Heart right ventricle (tissue), 16 donors: ENCODE results near the gene CHD1L. TPM values are rescaled to one million over a fixed set of nuclear protein-coding genes. Genes with fewer than 3 reads are reported as not detected.

Experiments
- ATAC-seq, 8 donors: fragments of 200-7000 bp; cut with Tn5 transposase; one replicate each; pipeline ENCODE4 v1.9.1; 2020; ENCODE audit warnings: mild to moderate bottlenecking in 8 of 8, moderate library complexity in 8 of 8, moderate number of reproducible peaks in 1 of 8
- DNase-seq, 2 donors: peaks; one replicate each; pipeline ENCODE4 v3.0.0-alpha.2; 2020
- H3K27ac ChIP-seq, 10 donors: fragments of 200-600 bp; sonication (generic) in 2 of 10; one replicate each; pipeline versions ENCODE4 v1.5.0 to v1.8.0; 2020 to 2022; ENCODE audit warnings: mild to moderate bottlenecking in 3 of 10
- H3K27me3 ChIP-seq, 7 donors: fragments of 200-600 bp; one replicate each; pipeline ENCODE4 v1.8.0; 2021 to 2022; ENCODE audit warnings: mild to moderate bottlenecking in 2 of 7
- H3K36me3 ChIP-seq, 9 donors: fragments of 200-600 bp; sonication (generic) in 1 of 9; one replicate each; pipeline versions ENCODE4 v1.5.0 to v1.8.0; 2020 to 2022; ENCODE audit warnings: mild to moderate bottlenecking in 2 of 9
- H3K4me1 ChIP-seq, 9 donors: fragments of 200-600 bp; sonication (generic) in 1 of 9; one replicate each; pipeline versions ENCODE4 v1.5.0 to v1.8.0; 2020 to 2022; ENCODE audit warnings: mild to moderate bottlenecking in 4 of 9
- H3K4me3 ChIP-seq, 10 donors: fragments of 200-600 bp; sonication (generic) in 2 of 10; one replicate each; pipeline versions ENCODE4 v1.5.0 to v1.8.0; 2020 to 2022; ENCODE audit warnings: mild to moderate bottlenecking in 7 of 10, moderate library complexity in 2 of 10
- H3K9me3 ChIP-seq, 11 donors: fragments of 200-600 bp in 10 of 11; sonication (generic) in 2 of 11; one replicate each; pipeline versions ENCODE4 v1.5.0 to v1.8.0; 2013 to 2022; ENCODE audit warnings: mild to moderate bottlenecking in 2 of 11, control low read depth in 1 of 11, moderate library complexity in 1 of 11
- CTCF ChIP-seq, 9 donors: fragments of 200-600 bp; sonication (generic) in 2 of 9; IDR thresholded peaks; one replicate each; pipeline versions ENCODE4 v1.5.0 to v1.8.0; 2021 to 2022; ENCODE audit warnings: antibody characterized with exemption in 9 of 9, mild to moderate bottlenecking in 5 of 9, moderate library complexity in 1 of 9
- WGBS, 2 donors: extraction: QIAGEN DNeasy Blood & Tissue Kit; methylation state at CpG; one replicate each; pipeline ENCODE4 v1.1.7; 2013; ENCODE audit warnings: inconsistent platforms in 1 of 2; 5-methylcytosine and 5-hydroxymethylcytosine counted together
- intact Hi-C, 10 donors: fragments of 100-400 bp; cut with DNase I; formaldehyde crosslinking; loops; one replicate each; pipeline versions ENCODE4 v1.11.1 to v1.14.2; 2022
- polyA plus RNA-seq, 2 donors: library from polyadenylated mRNA; stranded (reverse); fragments of 200-250 nt; gene quantifications; one replicate each; pipeline ENCODE4 v1.2.3, GENCODE V29; 2013
- total RNA-seq, 10 donors: library from RNA; stranded (reverse); fragmentation: NEBNext Ultra II Directional in 3 of 10; extraction: Animal tissue kit (Norgen Biotek cat#: 25700) in 3 of 10; gene quantifications; one replicate each; pipeline versions ENCODE4 v1.2.1 to v1.2.4, GENCODE V29; 2021 to 2023
- donor health status: Arrhythmogenic right ventricular cardiomyopathy.
- donor health status: ischemic (EF 13 %, LVEDD 7.1; RV severe dilation, severe dysfunction).
- donor health status: healthy with polysubstance abuse.
- donor health status: DM: no; HTN: yes; CAD: no.
- donor health status: DM: no; HTN: no; CAD: no.
- donor health status: ischemic (EF 25% LVEDD 6.9; RV normal size, moderate dysfunction).
- donor health status: ischemic (EF 25% LVEDD 5.7; RV mildly dilated, moderate dysfunction).
- donor health status: healthy.
- donor health status: DM: yes; HTN: yes; CAD: no.
- donor health status: Ischemic cardiomyopathy.
- donor health status: ischemic (EF 35%, LVEDD 5.7; RV mildly dilated, moderate dysfunction).
- donor health status: nonischemic (EF 11% LVEDD 7.7; RV severe dilation, severe dysfunction).
- donor health status: DM: yes; HTN: yes; CAD: no.
- donor health status: PGD.
- donor health status: ischemic (EF 29% LVEDD 5.4; RV normal size, mild dysfunction).
- donor health status: nonischemic (EF 23%, LVEDD 6.1; RV moderate dilation, normal function).

The CHD1L gene
- total and polyA plus RNA-seq, 12 donors: 6.0 to 12.9 (median 7.9) TPM

- intact Hi-C loops: no loop called here
- Histone ChIP-seq H3K4me3 (no peak overlapping the region), H3K27ac (no peak overlapping the region), H3K36me3 (no peaks in the 10 kb centered on the region), H3K27me3 (no peaks in the 10 kb centered on the region), H3K9me3 (no peaks in the 10 kb centered on the region), H3K4me1 (peaks cover 0 to 44% (median 18%) of the 10 kb centered on the region in 9 donors)
- ATAC-seq (no peak), DNase-seq (no peak)
- no peak for TF ChIP-seq CTCF (IDR thresholded peaks at IDR 0.05)
- WGBS, 2 donors: 63 to 82% methylated on average over 2 of the region's 2 CpGs
Observed at GRCh38 chr1:147246910-147247655, 4.6 kb downstream of the CHD1L start.

GRCh38 chr1:147247656-147248238, 5.3 kb downstream of the CHD1L start:
- DNase-seq (no peak), ATAC-seq (no peak)
- H3K4me3 ChIP-seq: no peak overlapping the region
- TF ChIP-seq CTCF (IDR thresholded peaks at IDR 0.05): no peak
- H3K27ac ChIP-seq: no peak overlapping the region
- no peaks in the 10 kb centered on the region for H3K9me3 ChIP-seq
- peaks cover 0 to 5% (median 0%) of the 10 kb centered on the region in 9 donors for H3K36me3 ChIP-seq
- no peaks in the 10 kb centered on the region for H3K27me3 ChIP-seq
- WGBS, 2 donors: 76 to 93% methylated on average over 4 of the region's 4 CpGs
- H3K4me1 ChIP-seq: peaks cover 0 to 41% (median 16%) of the 10 kb centered on the region in 9 donors
- intact Hi-C loops: no loop called here

- no peaks in the 10 kb centered on the region for H3K9me3 ChIP-seq
- no peak overlapping the region for H3K27ac ChIP-seq
- no peak for TF ChIP-seq CTCF (IDR thresholded peaks at IDR 0.05)
- intact Hi-C loops: no loop called here
- ATAC-seq (no peak), DNase-seq (no peak)
- H3K27me3 ChIP-seq: no peaks in the 10 kb centered on the region
- WGBS, 2 donors: 97% methylated on average over 9 of the region's 9 CpGs
- no peak overlapping the region for H3K4me3 ChIP-seq
- peaks cover 0 to 2% (median under 1%) of the 10 kb centered on the region in 9 donors for H3K4me1 ChIP-seq
- H3K36me3 ChIP-seq: peaks cover 0 to 39% (median 0%) of the 10 kb centered on the region in 9 donors
Observed at GRCh38 chr1:147252540-147252939, 10.1 kb downstream of the CHD1L start.

- Histone ChIP-seq H3K4me1 (no peaks in the 10 kb centered on the region), H3K9me3 (no peaks in the 10 kb centered on the region), H3K27me3 (no peaks in the 10 kb centered on the region), H3K4me3 (no peak overlapping the region), H3K27ac (no peak overlapping the region), H3K36me3 (peaks cover 0 to 95% (median 19%) of the 10 kb centered on the region in 9 donors)
- 97 to 98% methylated on average over 4 of the region's 4 CpGs for WGBS, 2 donors
- TF ChIP-seq CTCF (IDR thresholded peaks at IDR 0.05): no peak
- ATAC-seq (no peak), DNase-seq (no peak)
- intact Hi-C loops: no loop called here
Observed at GRCh38 chr1:147260956-147261355, 18.5 kb downstream of the CHD1L start.
